GM06990 (cell line): Measurements from ENCODE around the gene UQCC2.

ENCODE experiments used
- DNase-seq: peaks from one replicate; pipeline ENCODE4 v3.0.0-alpha.2; 2011; ENCODE audit not compliant: insufficient read length; ENCODE audit errors: extremely low read depth
- H3K27me3 ChIP-seq: replicated peaks from 2 replicates; pipeline ENCODE4 v1.6.0; 2011; ENCODE audit warnings: low read length; ENCODE audit not compliant: control insufficient read depth, insufficient read depth
- H3K36me3 ChIP-seq: 2 replicates; pipeline ENCODE4 v1.5.1; 2011; ENCODE audit warnings: low read length; ENCODE audit not compliant: control insufficient read depth, insufficient read depth
- H3K4me3 ChIP-seq: replicated peaks from 2 replicates; pipeline ENCODE4 v1.5.1; 2011; ENCODE audit warnings: low read depth, mild to moderate bottlenecking, control low read depth, low read length
- CTCF ChIP-seq: IDR thresholded peaks from 2 replicates; pipeline ENCODE4 v1.5.1; 2011; ENCODE audit warnings: low read length, control low read depth, mild to moderate bottlenecking, inconsistent platforms; ENCODE audit not compliant: insufficient read depth, poor library complexity, severe bottlenecking

Gene UQCC2

DNA sequence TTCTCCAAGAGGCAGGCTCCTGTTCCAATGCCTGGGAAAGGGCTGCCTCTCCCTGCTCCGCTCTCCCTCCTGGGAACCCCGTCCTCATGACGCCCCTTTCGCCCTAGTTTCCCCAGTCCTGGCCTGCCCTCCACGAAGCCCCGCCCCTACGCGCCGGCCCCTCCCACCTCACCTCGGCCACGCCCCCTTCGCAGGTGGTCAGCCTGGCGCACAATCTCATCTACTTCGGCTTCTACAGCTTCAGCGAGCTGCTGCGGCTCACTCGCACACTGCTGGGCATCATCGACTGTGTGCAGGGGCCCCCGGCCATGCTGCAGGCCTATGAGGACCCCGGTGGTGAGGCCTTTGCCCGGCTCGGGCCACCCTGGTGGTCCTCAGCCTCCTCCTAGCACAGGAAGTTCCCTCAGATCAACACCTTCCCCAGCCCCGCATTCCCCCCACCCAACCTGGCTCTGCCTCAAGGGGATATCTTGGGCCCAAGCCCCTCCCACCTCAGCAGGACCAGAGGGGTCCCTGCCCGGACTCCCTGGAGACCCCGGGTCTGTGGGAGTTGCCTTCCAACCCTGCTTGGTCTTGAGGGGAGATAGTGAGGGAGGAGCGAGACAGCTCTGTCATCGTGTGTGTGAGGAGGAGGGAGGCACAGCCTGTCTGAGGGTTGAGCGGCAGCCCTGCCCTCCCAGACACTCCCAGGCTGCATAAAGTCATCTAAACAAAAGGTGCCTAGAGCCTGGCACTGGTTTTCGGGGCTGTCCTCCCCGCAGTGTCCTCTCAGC, 40.3 kb downstream of the UQCC2 start:
- no peaks in the 10 kb centered on the region for H3K27me3 ChIP-seq
- H3K36me3 ChIP-seq: peaks cover 41% of the 10 kb centered on the region
- no peak for DNase-seq
- no peak overlapping the region for H3K4me3 ChIP-seq
- TF ChIP-seq CTCF: no peak

- TF ChIP-seq CTCF: no peak
- Histone ChIP-seq H3K4me3 (no peak overlapping the region), H3K27me3 (no peaks in the 10 kb centered on the region), H3K36me3 (peaks cover 39% of the 10 kb centered on the region)
- DNase-seq: no peak
These were observed 41.3 kb downstream of the UQCC2 start for GRCh38 chr6:33670086-33670660.

DNA sequence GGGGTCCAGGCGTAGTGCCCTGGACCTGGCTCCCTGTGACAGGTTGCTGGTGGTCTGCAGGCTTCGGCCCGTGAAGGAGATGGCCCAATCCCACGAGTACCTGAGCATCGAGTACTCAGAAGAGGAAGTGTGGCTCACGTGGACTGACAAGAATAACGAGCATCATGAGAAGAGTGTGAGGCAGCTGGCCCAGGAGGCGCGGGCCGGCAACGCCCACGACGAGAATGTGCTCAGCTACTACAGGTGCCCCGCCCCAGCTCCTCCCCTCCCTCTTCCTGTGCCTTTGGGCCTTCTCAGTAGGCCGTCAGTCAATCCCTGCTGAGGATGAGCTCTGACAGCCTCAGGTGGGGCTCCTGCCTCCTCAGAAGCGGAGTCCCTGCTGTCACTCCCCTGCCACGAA, 42.6 kb downstream of the UQCC2 start:
- Histone ChIP-seq H3K27me3 (no peaks in the 10 kb centered on the region), H3K4me3 (no peak overlapping the region), H3K36me3 (peaks cover 43% of the 10 kb centered on the region)
- no peak for TF ChIP-seq CTCF
- peak; percentile 62 for DNase-seq

GRCh38 chr6:33668328-33668727, 43.2 kb downstream of the UQCC2 start:
- no peak for DNase-seq
- no peak overlapping the region for H3K4me3 ChIP-seq
- TF ChIP-seq CTCF: no peak
- H3K27me3 ChIP-seq: no peaks in the 10 kb centered on the region
- H3K36me3 ChIP-seq: peaks cover 37% of the 10 kb centered on the region

DNA sequence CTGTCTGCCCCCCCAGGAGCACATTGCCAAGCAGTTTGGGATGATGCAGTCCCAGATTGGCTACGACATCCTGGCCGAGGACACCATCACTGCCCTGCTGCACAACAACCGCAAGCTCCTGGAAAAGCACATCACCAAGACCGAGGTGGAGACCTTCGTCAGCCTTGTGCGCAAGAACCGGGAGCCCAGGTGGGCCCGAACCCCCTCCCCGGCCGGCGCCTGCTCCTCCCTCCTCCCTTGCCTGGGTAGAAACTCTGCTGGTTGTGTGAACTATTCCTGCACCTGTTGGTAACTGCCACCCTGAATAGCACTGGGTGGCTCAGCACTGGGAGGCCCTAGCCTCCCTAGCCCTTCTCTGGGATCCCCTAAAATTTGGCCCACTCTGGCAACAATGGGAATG, 43.7 kb downstream of the UQCC2 start:
- no peak for TF ChIP-seq CTCF
- Histone ChIP-seq H3K36me3 (peaks cover 37% of the 10 kb centered on the region), H3K4me3 (no peak overlapping the region), H3K27me3 (no peaks in the 10 kb centered on the region)
- DNase-seq: no peak
